Spleen (tissue), 11 donors: ENCODE measurements around the gene CYP19A1. TPM values are rescaled to one million over a fixed set of nuclear protein-coding genes. Genes with fewer than 3 reads are reported as not detected.

Source experiments
- DNase-seq: peaks from one replicate; pipeline ENCODE4 v3.0.0-alpha.2; 2020
- H3K27ac ChIP-seq, 8 donors: fragments of 200-600 bp; sonication (generic) in 7 of 8; 1 replicate in 4 of 8; 2 replicates in 4 of 8; pipeline versions ENCODE4 v1.5.0 to v1.8.0; 2016 to 2021; ENCODE audit warnings: inconsistent platforms in 4 of 8, mild to moderate bottlenecking in 4 of 8, moderate library complexity in 1 of 8
- H3K27me3 ChIP-seq, 7 donors: fragments of 200-600 bp; sonication (generic) in 6 of 7; replicated peaks in 1 of 7; 1 replicate in 4 of 7; 2 replicates in 3 of 7; pipeline versions ENCODE4 v1.5.0 to v1.8.0; 2016 to 2021; ENCODE audit warnings: inconsistent platforms in 3 of 7, mild to moderate bottlenecking in 1 of 7
- H3K36me3 ChIP-seq, 6 donors: fragments of 200-600 bp; sonication (generic) in 5 of 6; 1 replicate in 4 of 6; 2 replicates in 2 of 6; pipeline versions ENCODE4 v1.5.0 to v1.8.0; 2016 to 2021; ENCODE audit warnings: inconsistent platforms in 2 of 6
- H3K4me1 ChIP-seq, 6 donors: fragments of 200-600 bp; sonication (generic) in 5 of 6; 1 replicate in 3 of 6; 2 replicates in 3 of 6; pipeline versions ENCODE4 v1.5.0 to v1.8.0; 2016 to 2021; ENCODE audit warnings: inconsistent platforms in 3 of 6
- H3K4me3 ChIP-seq, 8 donors: fragments of 200-600 bp; sonication (generic) in 7 of 8; 1 replicate in 4 of 8; 2 replicates in 4 of 8; pipeline versions ENCODE4 v1.5.0 to v1.8.0; 2016 to 2021; ENCODE audit warnings: inconsistent platforms in 4 of 8, mild to moderate bottlenecking in 4 of 8, moderate library complexity in 2 of 8
- H3K9me3 ChIP-seq, 8 donors: fragments of 200-600 bp; sonication (generic) in 7 of 8; 1 replicate in 4 of 8; 2 replicates in 4 of 8; pipeline versions ENCODE4 v1.5.0 to v1.8.0; 2016 to 2021; ENCODE audit warnings: inconsistent platforms in 4 of 8
- CTCF ChIP-seq, 11 experiments: fragments of 200-600 bp in 7 of 11; fragments of 450-650 bp in 4 of 11; sonication (generic) in 4 of 11; IDR thresholded peaks in 8 of 11; conservative IDR thresholded peaks in 3 of 11; 1 replicate in 7 of 11; 2 replicates in 4 of 11; pipeline versions ENCODE4 v1.4.0 to v1.8.0; 2016 to 2021; ENCODE audit warnings: antibody characterized with exemption in 11 of 11, inconsistent platforms in 4 of 11, mild to moderate bottlenecking in 1 of 11
- POLR2A ChIP-seq, 3 donors: fragments of 450-650 bp; IDR thresholded peaks; one replicate each; pipeline ENCODE4 v1.5.1; 2017; ENCODE audit warnings: antibody characterized with exemption in 3 of 3, mild to moderate bottlenecking in 1 of 3
- POLR2AphosphoS5 ChIP-seq, 3 donors: sonication (generic); formaldehyde crosslinking; IDR thresholded peaks; one replicate each; pipeline ENCODE4 v1.5.1; 2017; ENCODE audit warnings: antibody characterized with exemption in 3 of 3
- WGBS, 5 donors: extraction: QIAGEN DNeasy Blood & Tissue Kit in 3 of 5; methylation state at CpG; one replicate each; pipeline versions ENCODE4 v1.1.5 to v1.1.7; 2013 to 2018; 5-methylcytosine and 5-hydroxymethylcytosine counted together
- intact Hi-C: fragments of 100-400 bp; cut with DNase I; formaldehyde crosslinking; loops from one replicate; pipeline ENCODE4 v1.15.0; 2023; ENCODE audit warnings: low total_unique reads
- polyA plus RNA-seq, 3 donors: library from polyadenylated mRNA; stranded (reverse); fragments of 200-250 nt; gene quantifications; one replicate each; pipeline ENCODE4 v1.2.1, GENCODE V29; 2013
- total RNA-seq, 7 donors: library from RNA; depleted of rRNA in 3 of 7; stranded (reverse); fragments of >200 nt in 3 of 7; fragmentation: NEBNext Ultra II Directional in 4 of 7; extraction: Animal tissue kit (Norgen Biotek cat#: 25700) in 4 of 7; gene quantifications; one replicate each; pipeline versions ENCODE4 v1.1.0 to v1.2.1, GENCODE V29; 2016 to 2021
- donor health status: healthy with polysubstance abuse.
- donor health status: DM: no; HTN: no; CAD: no; lungs with moderate emphysema.
- donor health status: DM: no; HTN: no; CAD: no.
- donor health status: Bipolar disorder and iron deficiency.
- donor health status: healthy.
- donor health status: DM: no; HTN: no; CAD: no.
- donor health status: DM: yes; HTN: yes; CAD: no.

CYP19A1 gene
- total and polyA plus RNA-seq, 10 donors: 0.13 to 5.6 (median 0.96) TPM; not detected in 1

- intact Hi-C loops: no loop called here
These were observed 31.1 kb downstream of the CYP19A1 start for GRCh38 chr15:51307325-51307724.

GRCh38 chr15:51303462-51303980, 34.9 kb downstream of the CYP19A1 start:
- Histone ChIP-seq H3K4me3 (no peak overlapping the region), H3K36me3 (no peaks in the 10 kb centered on the region), H3K27ac (no peak overlapping the region), H3K27me3 (peaks cover 0 to 8% (median 0%) of the 10 kb centered on the region in 7 donors), H3K4me1 (peaks cover 0 to 34% (median 4%) of the 10 kb centered on the region in 6 donors), H3K9me3 (no peaks in the 10 kb centered on the region)
- intact Hi-C loops: no loop called here
- no peak for DNase-seq
- TF ChIP-seq POLR2A (IDR thresholded peaks at IDR 0.05) (no peak), CTCF (IDR thresholded peaks at IDR 0.05 in 8 of 11, conservative IDR thresholded peaks at IDR 0.05 in 3 of 11) (no peak), POLR2AphosphoS5 (IDR thresholded peaks at IDR 0.05) (no peak)
- 42 to 69% (median 61%) methylated on average over 2 of the region's 2 CpGs for WGBS, 5 donors

More at GRCh38 chr15:51307325-51307724, 31.1 kb downstream of the CYP19A1 start:
- H3K27ac ChIP-seq: no peak overlapping the region
- DNase-seq: no peak
- no peaks in the 10 kb centered on the region for H3K9me3 ChIP-seq
- 75 to 94% (median 82%) methylated on average over 3 of the region's 3 CpGs for WGBS, 5 donors
- peaks cover 0 to 39% (median 4%) of the 10 kb centered on the region in 6 donors for H3K4me1 ChIP-seq
- no peak for TF ChIP-seq POLR2AphosphoS5 (IDR thresholded peaks at IDR 0.05)
- TF ChIP-seq POLR2A (IDR thresholded peaks at IDR 0.05): no peak
- no peak for TF ChIP-seq CTCF (IDR thresholded peaks at IDR 0.05 in 8 of 11, conservative IDR thresholded peaks at IDR 0.05 in 3 of 11)
- H3K27me3 ChIP-seq: peaks cover 0 to 16% (median 0%) of the 10 kb centered on the region in 7 donors
- no peaks in the 10 kb centered on the region for H3K36me3 ChIP-seq
- no peak overlapping the region for H3K4me3 ChIP-seq

- 65 to 87% (median 82%) methylated on average over 6 of the region's 6 CpGs for WGBS, 5 donors
- Histone ChIP-seq H3K4me1 (peaks cover 0 to 24% (median 0%) of the 10 kb centered on the region in 6 donors), H3K4me3 (no peak overlapping the region), H3K27me3 (peaks cover 0 to 5% (median 0%) of the 10 kb centered on the region in 7 donors), H3K36me3 (no peaks in the 10 kb centered on the region), H3K27ac (no peak overlapping the region), H3K9me3 (no peaks in the 10 kb centered on the region)
- no peak for DNase-seq
- TF ChIP-seq POLR2A (IDR thresholded peaks at IDR 0.05) (no peak), POLR2AphosphoS5 (IDR thresholded peaks at IDR 0.05) (no peak), CTCF (IDR thresholded peaks at IDR 0.05 in 8 of 11, conservative IDR thresholded peaks at IDR 0.05 in 3 of 11) (no peak)
- intact Hi-C loops: no loop called here
These were observed 35.9 kb downstream of the CYP19A1 start for GRCh38 chr15:51302480-51302879.

GRCh38 chr15:51299187-51300015, 39.0 kb downstream of the CYP19A1 start:
- WGBS, 5 donors: 78 to 91% (median 80%) methylated on average over 5 of the region's 5 CpGs
- Histone ChIP-seq H3K36me3 (no peaks in the 10 kb centered on the region), H3K27ac (peak overlapping the region; percentile 53 to 75 (median 64)), H3K4me1 (peaks cover 0 to 22% (median 0%) of the 10 kb centered on the region in 6 donors), H3K9me3 (no peaks in the 10 kb centered on the region), H3K4me3 (no peak overlapping the region), H3K27me3 (no peaks in the 10 kb centered on the region)
- DNase-seq: no peak
- TF ChIP-seq CTCF (IDR thresholded peaks at IDR 0.05 in 8 of 11, conservative IDR thresholded peaks at IDR 0.05 in 3 of 11): no peak
- TF ChIP-seq POLR2A (IDR thresholded peaks at IDR 0.05): no peak
- no peak for TF ChIP-seq POLR2AphosphoS5 (IDR thresholded peaks at IDR 0.05)
- intact Hi-C loops: no loop called here
